HEK293 (cell line): Measurements from ENCODE around the gene PRSS16.

Experiments used
- CTCF ChIA-PET: fragments of 350-600 bp; formaldehyde crosslinking; extraction: SDS; loops from one replicate; lab custom pipeline; 2021; ENCODE audit warnings: antibody characterized with exemption; lab: Yijun Ruan, JAX
- POLR2A ChIA-PET: fragments of 300-600 bp; formaldehyde crosslinking; extraction: SDS; loops from one replicate; lab custom pipeline; 2020; ENCODE audit warnings: antibody characterized with exemption, inconsistent platforms; lab: Yijun Ruan, JAX
- H3K27ac ChIP-seq: fragments of 200-500 bp; sonication (Bioruptor generic); 2 replicates; pipeline ENCODE4 v1.5.1; 2014; ENCODE audit warnings: low read depth, low read length, control low read depth, inconsistent platforms; ENCODE audit errors: extremely low read depth
- H3K36me3 ChIP-seq, 2 experiments: fragments of 200-500 bp in 1 of 2; sonication (Bioruptor generic) in 1 of 2; 1 replicate in 1 of 2; 2 replicates in 1 of 2; pipeline ENCODE4 v1.5.1; 2014 to 2017; ENCODE audit warnings: inconsistent platforms in 2 of 2, low read length in 2 of 2; ENCODE audit not compliant: control insufficient read depth in 2 of 2, insufficient read depth in 1 of 2
- H3K4me1 ChIP-seq: fragments of 200-500 bp; sonication (Bioruptor generic); 2 replicates; pipeline ENCODE4 v1.5.1; 2014; ENCODE audit warnings: mild to moderate bottlenecking, low read length, inconsistent platforms; ENCODE audit not compliant: control insufficient read depth, insufficient read depth
- H3K4me3 ChIP-seq: 2 replicates; pipeline ENCODE4 v1.5.1; 2011; ENCODE audit warnings: low read depth, mild to moderate bottlenecking, control low read depth, low read length, moderate library complexity
- H3K9me3 ChIP-seq: fragments of 200-500 bp; sonication (Bioruptor generic); 2 replicates; pipeline ENCODE4 v1.5.1; 2014; ENCODE audit warnings: low read depth, low read length, inconsistent platforms; ENCODE audit not compliant: control insufficient read depth, insufficient read depth
- MYNN ChIP-seq: fragments of 450-650 bp; formaldehyde crosslinking; IDR thresholded peaks from 2 replicates; pipeline ENCODE4 v1.5.1; 2016; ENCODE audit warnings: missing biosample characterization, missing genetic modification characterization, borderline replicate concordance
- PATZ1 ChIP-seq: fragments of 450-650 bp; formaldehyde crosslinking; IDR thresholded peaks from 2 replicates; pipeline ENCODE4 v1.5.1; 2016; ENCODE audit warnings: missing biosample characterization, missing genetic modification characterization
- PRDM10 ChIP-seq: fragments of 450-650 bp; formaldehyde crosslinking; IDR thresholded peaks from 2 replicates; pipeline ENCODE4 v1.5.1; 2016; ENCODE audit warnings: missing biosample characterization, missing genetic modification characterization
- ZBTB17 ChIP-seq: fragments of 450-650 bp; formaldehyde crosslinking; IDR thresholded peaks from 2 replicates; pipeline ENCODE4 v1.5.1; 2016; ENCODE audit warnings: missing biosample characterization, missing genetic modification characterization
- ZBTB44 ChIP-seq: fragments of 450-650 bp; IDR thresholded peaks from 2 replicates; pipeline ENCODE4 v1.5.1; 2018; ENCODE audit warnings: missing biosample characterization, mild to moderate bottlenecking, missing genetic modification characterization
- ZBTB48 ChIP-seq: fragments of 450-650 bp; formaldehyde crosslinking; IDR thresholded peaks from 2 replicates; pipeline ENCODE4 v1.5.1; 2016; ENCODE audit warnings: missing biosample characterization, missing genetic modification characterization
- ZEB2 ChIP-seq: fragments of 450-650 bp; formaldehyde crosslinking; IDR thresholded peaks from 2 replicates; pipeline ENCODE4 v1.5.1; 2016; ENCODE audit warnings: missing biosample characterization, missing genetic modification characterization
- ZNF184 ChIP-seq: fragments of 450-650 bp; IDR thresholded peaks from 2 replicates; pipeline ENCODE4 v1.5.1; 2018; ENCODE audit warnings: missing biosample characterization, mild to moderate bottlenecking, missing genetic modification characterization
- ZNF266 ChIP-seq: fragments of 450-650 bp; formaldehyde crosslinking; IDR thresholded peaks from 2 replicates; pipeline ENCODE4 v1.5.1; 2016; ENCODE audit warnings: missing biosample characterization, missing genetic modification characterization, low read depth
- ZNF311 ChIP-seq: fragments of 450-650 bp; formaldehyde crosslinking; IDR thresholded peaks from 2 replicates; pipeline ENCODE4 v1.5.1; 2017; ENCODE audit warnings: missing biosample characterization, missing genetic modification characterization, borderline replicate concordance
- ZNF660 ChIP-seq: fragments of 450-650 bp; IDR thresholded peaks from 2 replicates; pipeline ENCODE4 v1.5.1; 2018; ENCODE audit warnings: missing biosample characterization, mild to moderate bottlenecking, missing genetic modification characterization
- ZNF747 ChIP-seq: fragments of 450-650 bp; formaldehyde crosslinking; IDR thresholded peaks from 2 replicates; pipeline ENCODE4 v1.5.1; 2016; ENCODE audit warnings: missing biosample characterization, missing genetic modification characterization
- ZSCAN5A ChIP-seq: fragments of 450-650 bp; formaldehyde crosslinking; IDR thresholded peaks from 2 replicates; pipeline ENCODE4 v1.5.1; 2016; ENCODE audit warnings: missing biosample characterization, missing genetic modification characterization
- ZXDB ChIP-seq: fragments of 450-650 bp; formaldehyde crosslinking; IDR thresholded peaks from 2 replicates; pipeline ENCODE4 v1.5.1; 2016; ENCODE audit warnings: missing biosample characterization, missing genetic modification characterization
- TF ChIP-seq, protein P1 (sequence below): fragments of 450-650 bp; formaldehyde crosslinking; IDR thresholded peaks from 2 replicates; pipeline ENCODE4 v1.5.1; 2016; ENCODE audit warnings: missing biosample characterization, missing genetic modification characterization

PRSS16 gene

DNA sequence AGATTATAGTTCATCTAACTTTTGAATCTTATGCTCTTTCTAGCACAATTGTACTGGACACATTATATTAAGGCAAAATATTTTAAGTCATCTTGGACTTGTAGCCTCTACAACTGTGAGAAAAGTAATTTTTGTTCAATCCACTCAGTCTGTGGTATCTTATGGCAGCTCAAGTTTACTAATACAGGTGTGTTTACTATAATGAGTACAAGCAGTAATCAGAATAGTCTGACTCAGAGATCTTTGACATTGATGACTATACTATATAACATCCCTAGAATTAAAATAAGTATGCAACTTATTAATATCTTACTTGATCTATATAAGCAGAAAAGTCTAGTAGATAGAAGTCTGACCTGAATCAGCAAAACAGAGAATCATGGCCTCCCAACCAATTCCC, 40.7 kb upstream of the PRSS16 start (continued):
- TF ChIP-seq PATZ1 (tag by site-specific recombination) (no peak), ZSCAN5A (tag by site-specific recombination) (no peak), ZNF266 (tag by site-specific recombination) (no peak), ZEB2 (tag by site-specific recombination) (no peak)

GRCh38 chr6:27208042-27208441, 39.5 kb upstream of the PRSS16 start:
- H3K9me3 ChIP-seq = no peaks in the 10 kb centered on the region
- no peak overlapping the region for H3K27ac ChIP-seq
- ChIA-PET CTCF (interaction anchor here (0.6 kb wide), 1 partner anchor 44 kb away, joined by 5 read pairs; no protein-coding TSS in a partner anchor), POLR2A (interaction anchor here (0.7 kb wide), 1 partner anchor 614 kb away, joined by 3 read pairs; no protein-coding TSS in a partner anchor)
- no peak for TF ChIP-seq ZNF184 (tag by site-specific recombination)
- no peaks in the 10 kb centered on the region for H3K4me1 ChIP-seq
- no peaks in the 10 kb centered on the region for H3K36me3 ChIP-seq
- H3K4me3 ChIP-seq = no peak overlapping the region

GRCh38 chr6:27209196-27209595, 38.3 kb upstream of the PRSS16 start:
- no peaks in the 10 kb centered on the region for H3K9me3 ChIP-seq
- no peak overlapping the region for H3K4me3 ChIP-seq
- H3K36me3 ChIP-seq = no peaks in the 10 kb centered on the region
- no peak overlapping the region for H3K27ac ChIP-seq
- POLR2A ChIA-PET = interaction anchor here (0.7 kb wide), 2 partner anchors 688 to 921 kb away, joined by 3 read pairs; no protein-coding TSS in a partner anchor
- no peak for TF ChIP-seq ZNF747 (tag by site-specific recombination)
- TF ChIP-seq, all 188 proteins: peak for 0
- no peaks in the 10 kb centered on the region for H3K4me1 ChIP-seq
- CTCF ChIA-PET = interaction anchor here (0.6 to 0.8 kb wide), 3 partner anchors 22 to 296 kb away, joined by 3 to 4 read pairs (median 3); no protein-coding TSS in a partner anchor

- H3K4me1 ChIP-seq = no peaks in the 10 kb centered on the region
- no peak overlapping the region for H3K4me3 ChIP-seq
- ChIA-PET CTCF (interaction anchor here (0.6 to 0.8 kb wide), 3 partner anchors 22 to 652 kb away, joined by 3 read pairs; no protein-coding TSS in a partner anchor), POLR2A (no interaction called here)
- H3K27ac ChIP-seq = no peak overlapping the region
- H3K36me3 ChIP-seq = no peaks in the 10 kb centered on the region
- no peaks in the 10 kb centered on the region for H3K9me3 ChIP-seq
- no peak for TF ChIP-seq PRDM10
- TF ChIP-seq ZBTB44 (tag by site-specific recombination) = 0 out of 2 replicates have a peak, but pooled peaks have one; percentile 31
- TF ChIP-seq ZNF311 = no peak
- no peak for TF ChIP-seq ZXDB (tag by site-specific recombination)
- TF ChIP-seq ZBTB17 (tag by site-specific recombination) = peak; percentile 45
- TF ChIP-seq ZNF660 (tag by site-specific recombination) = peak; percentile 55; the same call in 1 of the 2 replicates
- TF ChIP-seq ZBTB48 = no peak
- TF ChIP-seq, protein P1, sequence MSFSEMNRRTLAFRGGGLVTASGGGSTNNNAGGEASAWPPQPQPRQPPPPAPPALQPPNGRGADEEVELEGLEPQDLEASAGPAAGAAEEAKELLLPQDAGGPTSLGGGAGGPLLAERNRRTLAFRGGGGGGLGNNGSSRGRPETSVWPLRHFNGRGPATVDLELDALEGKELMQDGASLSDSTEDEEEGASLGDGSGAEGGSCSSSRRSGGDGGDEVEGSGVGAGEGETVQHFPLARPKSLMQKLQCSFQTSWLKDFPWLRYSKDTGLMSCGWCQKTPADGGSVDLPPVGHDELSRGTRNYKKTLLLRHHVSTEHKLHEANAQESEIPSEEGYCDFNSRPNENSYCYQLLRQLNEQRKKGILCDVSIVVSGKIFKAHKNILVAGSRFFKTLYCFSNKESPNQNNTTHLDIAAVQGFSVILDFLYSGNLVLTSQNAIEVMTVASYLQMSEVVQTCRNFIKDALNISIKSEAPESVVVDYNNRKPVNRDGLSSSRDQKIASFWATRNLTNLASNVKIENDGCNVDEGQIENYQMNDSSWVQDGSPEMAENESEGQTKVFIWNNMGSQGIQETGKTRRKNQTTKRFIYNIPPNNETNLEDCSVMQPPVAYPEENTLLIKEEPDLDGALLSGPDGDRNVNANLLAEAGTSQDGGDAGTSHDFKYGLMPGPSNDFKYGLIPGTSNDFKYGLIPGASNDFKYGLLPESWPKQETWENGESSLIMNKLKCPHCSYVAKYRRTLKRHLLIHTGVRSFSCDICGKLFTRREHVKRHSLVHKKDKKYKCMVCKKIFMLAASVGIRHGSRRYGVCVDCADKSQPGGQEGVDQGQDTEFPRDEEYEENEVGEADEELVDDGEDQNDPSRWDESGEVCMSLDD (tag by site-specific recombination) = no peak
- no peak for TF ChIP-seq MYNN
- TF ChIP-seq, all 188 proteins: peak for 3
Observed at GRCh38 chr6:27209659-27210269, 37.7 kb upstream of the PRSS16 start.
